ENCODE results near the gene SF3A1. TPM values are rescaled to one million over a fixed set of nuclear protein-coding genes. Genes with fewer than 3 reads are reported as not detected.
"Not testable (repeated sequence)": the region's sequence is repeated elsewhere in the genome, so short reads cannot be mapped to it uniquely, and the experiment has no call there.

SF3A1 gene
- total RNA-seq, 1 donor from 2014 or later = 157 TPM

DNA sequence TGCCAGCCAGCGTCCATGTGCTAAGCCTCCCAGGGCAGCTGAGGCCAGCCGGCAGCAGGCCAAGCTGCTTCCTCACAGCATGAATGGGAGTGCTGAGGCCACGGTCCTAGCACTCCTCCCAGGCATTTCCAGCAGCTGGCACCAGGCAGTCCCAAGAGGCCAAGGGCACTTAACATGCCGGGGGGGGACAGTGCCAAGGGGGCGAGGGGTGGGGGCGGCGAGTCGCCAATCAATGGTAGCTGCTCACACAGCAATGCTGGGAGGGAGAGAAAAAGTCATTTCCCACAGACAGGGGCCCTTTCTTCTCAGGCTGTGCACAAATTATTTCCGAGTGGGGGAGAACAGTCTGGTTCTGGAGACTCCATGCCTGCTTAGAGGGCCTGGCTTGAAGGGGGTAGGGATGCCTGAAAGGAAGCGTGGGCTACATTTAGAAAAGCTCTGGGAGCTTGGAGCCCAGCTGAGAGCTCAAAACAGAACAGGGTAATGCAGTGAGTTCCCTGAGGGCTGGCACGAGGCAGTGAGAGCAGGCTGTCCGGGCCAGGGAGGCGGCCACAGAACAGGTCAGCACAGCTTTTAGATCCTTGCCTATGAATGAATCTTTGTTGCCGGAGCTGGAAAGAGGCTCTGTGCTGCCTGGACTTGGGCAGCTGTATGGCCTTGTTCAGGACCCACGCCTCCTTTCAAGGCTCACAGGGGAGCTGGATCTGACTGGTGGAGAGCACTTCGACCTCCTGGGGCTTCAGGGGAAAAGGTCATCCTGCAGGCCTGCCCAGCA, 15.6 kb downstream of the SF3A1 start:
- Mint-ChIP-seq H3K4me3 (ENCODE audit: unreplicated experiment) (no peak overlapping the region), H3K36me3 (ENCODE audit: unreplicated experiment) (no peaks in the 10 kb centered on the region), H3K9me3 (ENCODE audit: unreplicated experiment) (no peaks in the 10 kb centered on the region), H3K4me1 (ENCODE audit: low read depth, unreplicated experiment) (no peaks in the 10 kb centered on the region), H3K27me3 (ENCODE audit: unreplicated experiment) (no peaks in the 10 kb centered on the region), H3K27ac (ENCODE audit: unreplicated experiment) (no peak overlapping the region)
- no peak for DNase-seq
- TF ChIP-seq, protein P1, sequence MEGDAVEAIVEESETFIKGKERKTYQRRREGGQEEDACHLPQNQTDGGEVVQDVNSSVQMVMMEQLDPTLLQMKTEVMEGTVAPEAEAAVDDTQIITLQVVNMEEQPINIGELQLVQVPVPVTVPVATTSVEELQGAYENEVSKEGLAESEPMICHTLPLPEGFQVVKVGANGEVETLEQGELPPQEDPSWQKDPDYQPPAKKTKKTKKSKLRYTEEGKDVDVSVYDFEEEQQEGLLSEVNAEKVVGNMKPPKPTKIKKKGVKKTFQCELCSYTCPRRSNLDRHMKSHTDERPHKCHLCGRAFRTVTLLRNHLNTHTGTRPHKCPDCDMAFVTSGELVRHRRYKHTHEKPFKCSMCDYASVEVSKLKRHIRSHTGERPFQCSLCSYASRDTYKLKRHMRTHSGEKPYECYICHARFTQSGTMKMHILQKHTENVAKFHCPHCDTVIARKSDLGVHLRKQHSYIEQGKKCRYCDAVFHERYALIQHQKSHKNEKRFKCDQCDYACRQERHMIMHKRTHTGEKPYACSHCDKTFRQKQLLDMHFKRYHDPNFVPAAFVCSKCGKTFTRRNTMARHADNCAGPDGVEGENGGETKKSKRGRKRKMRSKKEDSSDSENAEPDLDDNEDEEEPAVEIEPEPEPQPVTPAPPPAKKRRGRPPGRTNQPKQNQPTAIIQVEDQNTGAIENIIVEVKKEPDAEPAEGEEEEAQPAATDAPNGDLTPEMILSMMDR (IDR thresholded peaks at IDR 0.05; ENCODE audit: partially characterized antibody, unreplicated experiment) = no peak

DNA sequence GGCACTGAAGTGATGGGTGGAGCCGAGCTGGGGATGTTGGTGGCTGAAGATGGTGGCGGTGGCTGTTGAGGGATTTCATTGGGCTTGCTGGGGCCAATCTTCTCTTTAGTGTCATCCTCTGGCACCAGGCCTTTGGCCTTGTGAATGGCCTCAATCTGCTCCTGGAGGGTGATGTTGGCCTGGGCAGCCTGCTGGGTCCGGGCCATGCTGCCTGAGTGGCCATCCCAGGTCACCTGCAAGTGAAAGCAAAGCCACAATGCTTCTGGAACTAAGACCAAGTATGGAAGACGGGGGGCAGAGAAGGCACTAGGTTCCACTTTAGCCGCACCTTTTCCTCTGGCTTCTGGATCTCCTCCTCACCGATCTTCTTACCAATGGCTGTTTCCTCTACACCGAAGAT, 17.9 kb downstream of the SF3A1 start:
- H3K36me3 Mint-ChIP-seq (ENCODE audit: unreplicated experiment) = no peaks in the 10 kb centered on the region
- H3K4me3 Mint-ChIP-seq (ENCODE audit: unreplicated experiment) = no peak overlapping the region
- H3K4me1 Mint-ChIP-seq (ENCODE audit: low read depth, unreplicated experiment) = no peaks in the 10 kb centered on the region

DNA sequence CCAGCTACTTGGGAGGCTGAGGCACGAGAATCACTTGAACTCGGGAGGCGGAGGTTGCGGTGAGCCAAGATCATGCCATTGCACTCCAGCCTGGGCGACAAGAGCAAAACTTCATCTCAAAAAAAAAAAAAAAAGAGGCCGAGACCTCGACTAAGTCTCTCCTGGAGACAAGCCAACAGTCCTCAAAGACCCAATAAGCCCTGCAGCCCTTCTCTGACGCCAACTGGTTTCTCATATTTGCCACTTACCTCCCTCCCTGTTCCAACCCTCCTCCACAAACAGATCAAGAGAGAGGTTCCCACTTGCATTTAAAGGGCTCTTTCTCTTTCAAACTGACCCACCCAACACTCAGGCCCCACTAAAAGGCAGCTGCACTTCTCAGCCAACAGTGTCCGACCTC, 18.4 kb downstream of the SF3A1 start:
- not testable (repeated sequence) for DNase-seq; H3K4me1 Mint-ChIP-seq (ENCODE audit: low read depth, unreplicated experiment); H3K36me3 Mint-ChIP-seq (ENCODE audit: unreplicated experiment); H3K4me3 Mint-ChIP-seq (ENCODE audit: unreplicated experiment); H3K27ac Mint-ChIP-seq (ENCODE audit: unreplicated experiment); H3K9me3 Mint-ChIP-seq (ENCODE audit: unreplicated experiment); H3K27me3 Mint-ChIP-seq (ENCODE audit: unreplicated experiment)

More for the DNA sequence above, 17.9 kb downstream of the SF3A1 start:
- TF ChIP-seq, protein P1 (IDR thresholded peaks at IDR 0.05; ENCODE audit: partially characterized antibody, unreplicated experiment) = no peak
- Mint-ChIP-seq H3K9me3 (ENCODE audit: unreplicated experiment) (no peaks in the 10 kb centered on the region), H3K27me3 (ENCODE audit: unreplicated experiment) (no peaks in the 10 kb centered on the region), H3K27ac (ENCODE audit: unreplicated experiment) (no peak overlapping the region)
- no peak for DNase-seq

DNA sequence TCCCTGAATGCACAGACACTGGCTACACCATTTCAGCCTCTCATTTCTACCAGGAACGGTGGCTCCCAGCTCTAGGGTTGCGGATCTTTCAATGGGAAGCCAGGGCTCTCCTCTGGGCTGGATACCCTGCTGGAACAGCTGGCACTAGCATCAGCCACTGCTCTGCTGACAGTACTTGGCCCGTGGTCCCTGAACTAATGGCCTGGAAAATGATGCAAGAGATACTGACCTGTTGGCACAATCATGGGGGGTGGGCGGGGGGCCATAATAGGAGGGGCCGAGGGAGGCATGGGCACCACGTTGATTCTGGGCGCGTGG, 19.3 kb downstream of the SF3A1 start:
- H3K4me1 Mint-ChIP-seq (ENCODE audit: low read depth, unreplicated experiment) = no peaks in the 10 kb centered on the region
- H3K4me3 Mint-ChIP-seq (ENCODE audit: unreplicated experiment) = no peak overlapping the region
- no peaks in the 10 kb centered on the region for H3K27me3 Mint-ChIP-seq (ENCODE audit: unreplicated experiment)
- H3K27ac Mint-ChIP-seq (ENCODE audit: unreplicated experiment) = no peak overlapping the region
- TF ChIP-seq, protein P1 (IDR thresholded peaks at IDR 0.05; ENCODE audit: partially characterized antibody, unreplicated experiment) = no peak
- no peaks in the 10 kb centered on the region for H3K9me3 Mint-ChIP-seq (ENCODE audit: unreplicated experiment)
- no peaks in the 10 kb centered on the region for H3K36me3 Mint-ChIP-seq (ENCODE audit: unreplicated experiment)
- DNase-seq = no peak

DNA sequence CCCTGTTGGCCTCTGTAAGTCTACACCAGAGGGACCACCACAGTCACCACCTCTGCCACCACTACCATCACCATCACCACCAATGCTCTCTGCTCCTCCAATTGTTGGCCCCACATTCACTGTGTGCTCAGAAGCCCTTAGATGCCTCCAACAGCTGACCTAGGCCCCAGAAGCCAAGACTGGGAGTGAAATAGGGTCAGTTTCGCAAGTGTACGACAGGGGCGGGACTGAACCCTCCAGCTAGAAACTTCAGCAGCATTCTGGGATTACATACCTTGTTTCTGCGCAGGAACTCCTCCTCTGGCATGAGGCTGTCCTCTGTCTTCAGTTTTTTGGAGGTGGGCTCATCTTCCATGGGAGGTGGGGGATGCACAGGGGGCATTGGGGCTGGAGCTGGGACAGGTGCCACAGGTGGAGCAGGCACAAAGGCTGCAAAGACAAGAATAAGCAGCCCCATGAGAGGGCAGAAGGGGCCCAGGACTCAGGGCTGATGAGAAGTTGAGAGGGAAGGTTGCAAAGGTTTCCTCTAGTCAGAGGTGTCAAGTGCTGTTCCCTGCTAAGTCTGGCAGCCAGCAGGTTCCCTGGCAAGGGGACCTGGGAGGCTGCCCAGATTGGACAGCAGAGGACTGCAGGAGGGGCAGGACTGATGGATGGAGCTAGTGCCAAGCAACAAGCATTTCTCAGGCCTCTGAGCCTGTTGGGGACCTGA, 19.8 kb downstream of the SF3A1 start:
- no peaks in the 10 kb centered on the region for H3K4me1 Mint-ChIP-seq (ENCODE audit: low read depth, unreplicated experiment)
- H3K9me3 Mint-ChIP-seq (ENCODE audit: unreplicated experiment) = no peaks in the 10 kb centered on the region
- H3K36me3 Mint-ChIP-seq (ENCODE audit: unreplicated experiment) = no peaks in the 10 kb centered on the region
- DNase-seq = no peak
- no peak overlapping the region for H3K27ac Mint-ChIP-seq (ENCODE audit: unreplicated experiment)
- no peaks in the 10 kb centered on the region for H3K27me3 Mint-ChIP-seq (ENCODE audit: unreplicated experiment)
- TF ChIP-seq, protein P1 (IDR thresholded peaks at IDR 0.05; ENCODE audit: partially characterized antibody, unreplicated experiment) = no peak
- H3K4me3 Mint-ChIP-seq (ENCODE audit: unreplicated experiment) = no peak overlapping the region
